K562 (cell line): ENCODE results near the gene CUX1. TPM values are rescaled to one million over a fixed set of nuclear protein-coding genes. Genes with fewer than 3 reads are reported as not detected.
A peak's percentile ranks its signal among the peaks of the same experiment; 100 is the strongest.

Experiments used
- CLOCK ChIP-seq: fragments of 250-450 bp; sonication (Bioruptor Pico); IDR thresholded peaks from 2 replicates; pipeline ENCODE4 v1.4.0; 2020; ENCODE audit warnings: mild to moderate bottlenecking, moderate library complexity, borderline replicate concordance
- E4F1 ChIP-seq: fragments of 250-450 bp; sonication (Bioruptor Pico); IDR thresholded peaks from 2 replicates; pipeline ENCODE4 v1.5.0; 2021; ENCODE audit warnings: mild to moderate bottlenecking, borderline replicate concordance
- FOSL1 ChIP-seq: fragments of 200-800 bp; sonication (Bioruptor generic); conservative IDR thresholded peaks from 2 replicates; pipeline ENCODE4 v1.6.1; 2016; ENCODE audit warnings: missing genetic modification characterization, missing compliant biosample characterization
- RNF2 ChIP-seq: sonication (generic); IDR thresholded peaks from 2 replicates; pipeline ENCODE4 v1.6.1; 2016
- SUPT5H ChIP-seq: fragments of 450-650 bp; IDR thresholded peaks from 2 replicates; pipeline ENCODE4 v1.6.1; 2016
- ZNF384 ChIP-seq: IDR thresholded peaks from 2 replicates; pipeline ENCODE4 v1.6.1; 2012; ENCODE audit warnings: low read depth, low read length, improper control_type of control experiment
- polyA plus RNA-seq, 8 experiments: library from polyadenylated mRNA; depleted of rRNA in 4 of 8; stranded (reverse) in 5 of 8; unstranded in 3 of 8; fragments of >200 nt; fragmentation: Nextera tagmentation in 2 of 8; fragmentation: Illumina TruSeq in 1 of 8; extraction: Ambion mirVana in 2 of 8; extraction: Trizol in 1 of 8; gene quantifications; 2 replicates each; pipeline versions ENCODE4 v1.2.1 to v1.2.3, GENCODE V29; 2011 to 2014; ENCODE audit warnings: inconsistent platforms in 1 of 8, missing spikeins in 1 of 8
- total RNA-seq, 7 experiments: library from RNA; depleted of rRNA in 6 of 7; stranded (reverse); fragments of >200 nt in 6 of 7; fragmentation: Illumina TruSeq in 2 of 7; extraction: Trizol in 2 of 7; gene quantifications; 2 replicates each; pipeline versions ENCODE4 v1.2.1 to v1.2.3, GENCODE V29; 2011 to 2021; ENCODE audit warnings: low replicate concordance in 1 of 7

CUX1 gene
- total and polyA plus RNA-seq, 9 of the 15 experiments (the other 6 are each of a cell fraction or from before 2014, with no cell fraction given): 3.6 to 55.3 (median 25.2) TPM

- no peak for TF ChIP-seq E4F1 (CRISPR knock-in tag)
- no peak for TF ChIP-seq ZNF384
- no peak; the same call in 1 of the 2 replicates for TF ChIP-seq SUPT5H
- peak; percentile 90 for TF ChIP-seq RNF2
- no peak for TF ChIP-seq CLOCK (CRISPR knock-in tag)
- TF ChIP-seq FOSL1 (tag): peak; percentile 97
- TF ChIP-seq, all 486 proteins: peak for 149
Measured at GRCh38 chr7:101902680-101903514, 85.5 kb downstream of the CUX1 start (continued).
